Body of pancreas (tissue), 4 donors: ENCODE measurements around the gene TASOR2. TPM values are rescaled to one million over a fixed set of nuclear protein-coding genes. Genes with fewer than 3 reads are reported as not detected.

Experiments
- ATAC-seq: fragments of 150-250 bp; one replicate; pipeline ENCODE4 v1.9.1; 2016
- DNase-seq, 4 donors: peaks; one replicate each; pipeline ENCODE4 v3.0.0-alpha.2; 2019
- H3K27ac ChIP-seq, 4 donors: fragments of 200-600 bp; sonication (generic); 1 replicate in 3 of 4; 2 replicates in 1 of 4; pipeline versions ENCODE4 v1.5.1 to v1.6.1; 2016 to 2019; ENCODE audit warnings: mild to moderate bottlenecking in 1 of 4, mixed read lengths in 1 of 4, moderate library complexity in 1 of 4
- H3K27me3 ChIP-seq, 2 donors: fragments of 200-600 bp; sonication (generic); one replicate each; pipeline ENCODE4 v1.6.0; 2016; ENCODE audit warnings: mild to moderate bottlenecking in 1 of 2
- H3K36me3 ChIP-seq, 2 donors: fragments of 200-600 bp; sonication (generic); replicated peaks in 1 of 2; 2 replicates each; pipeline ENCODE4 v1.5.1; 2016; ENCODE audit warnings: low read depth in 2 of 2; ENCODE audit not compliant: insufficient read depth in 1 of 2
- H3K4me1 ChIP-seq: fragments of 200-600 bp; sonication (generic); one replicate; pipeline ENCODE4 v1.6.0; 2016
- H3K4me3 ChIP-seq, 2 donors: fragments of 200-600 bp; sonication (generic); 1 replicate in 1 of 2; 2 replicates in 1 of 2; pipeline ENCODE4 v1.5.1; 2016 to 2019
- H3K9me3 ChIP-seq, 3 donors: fragments of 200-600 bp; sonication (generic); 1 replicate in 2 of 3; 2 replicates in 1 of 3; pipeline ENCODE4 v1.5.1; 2016
- CTCF ChIP-seq, 7 experiments: fragments of 450-650 bp in 4 of 7; fragments of 200-600 bp in 3 of 7; sonication (generic) in 3 of 7; IDR thresholded peaks; one replicate each; pipeline ENCODE4 v1.5.1; 2016 to 2019; ENCODE audit warnings: antibody characterized with exemption in 7 of 7
- POLR2A ChIP-seq, 3 donors: fragments of 450-650 bp; IDR thresholded peaks; one replicate each; pipeline ENCODE4 v1.6.1; 2016; ENCODE audit warnings: antibody characterized with exemption in 3 of 3, mild to moderate bottlenecking in 2 of 3
- WGBS, 2 donors: methylation state at CpG; one replicate each; pipeline ENCODE4 v1.1.5; 2017; 5-methylcytosine and 5-hydroxymethylcytosine counted together
- intact Hi-C: fragments of 100-400 bp; cut with DNase I; formaldehyde crosslinking; loops from one replicate; pipeline ENCODE4 v1.15.1; 2023
- total RNA-seq, 2 donors: library from RNA; depleted of rRNA; stranded (reverse); fragments of >200 nt; gene quantifications; one replicate each; pipeline ENCODE4 v1.1.0, GENCODE V29; 2016

Gene TASOR2
- total RNA-seq, 2 donors from 2014 or later, result 47.2 to 114 TPM

- intact Hi-C loops, result no loop called here
- ATAC-seq, result no peak
- H3K9me3 ChIP-seq, result no peaks in the 10 kb centered on the region
- H3K4me3 ChIP-seq, result no peak overlapping the region
- 91 to 93% methylated on average over 3 of the region's 3 CpGs for WGBS, 2 donors
- TF ChIP-seq POLR2A (IDR thresholded peaks at IDR 0.05) (no peak), CTCF (IDR thresholded peaks at IDR 0.05) (no peak)
- no peak overlapping the region for H3K27ac ChIP-seq
- H3K4me1 ChIP-seq, result no peaks in the 10 kb centered on the region
- peaks cover 8 to 12% of the 10 kb centered on the region in 2 donors for H3K36me3 ChIP-seq
- DNase-seq, result no peak
- H3K27me3 ChIP-seq, result no peaks in the 10 kb centered on the region
These were observed 46.9 kb downstream of the TASOR2 start for GRCh38 chr10:5731559-5731958.

GRCh38 chr10:5732141-5732540 is 47.5 kb downstream of the TASOR2 start:
- Histone ChIP-seq H3K27me3 (no peaks in the 10 kb centered on the region), H3K4me3 (no peak overlapping the region), H3K36me3 (peaks cover 6 to 12% of the 10 kb centered on the region in 2 donors), H3K9me3 (no peaks in the 10 kb centered on the region), H3K27ac (no peak overlapping the region), H3K4me1 (no peaks in the 10 kb centered on the region)
- DNase-seq, result no peak
- TF ChIP-seq CTCF (IDR thresholded peaks at IDR 0.05) (no peak), POLR2A (IDR thresholded peaks at IDR 0.05) (no peak)
- 46 to 65% methylated on average over 4 of the region's 4 CpGs for WGBS, 2 donors
- intact Hi-C loops, result no loop called here
- ATAC-seq, result no peak

Other genes with a start within 250 kb of the TASOR2 start
- not detected for gene CALML5, start 185.3 kb upstream of the TASOR2 start, total RNA-seq
- not detected for gene CALML3, start 159.9 kb upstream of the TASOR2 start, total RNA-seq
- gene ASB13, start 18.2 kb upstream of the TASOR2 start, total RNA-seq, result 10 to 100 TPM in 1 of 2 donors, 1 to 10 TPM in 1; 7.6 to 15.0 TPM
- 100 to 1,000 TPM; 179 to 185 TPM for gene GDI2, start 128.6 kb downstream of the TASOR2 start, total RNA-seq
- gene ANKRD16, start 205.1 kb downstream of the TASOR2 start, total RNA-seq, result 10 to 100 TPM in 1 of 2 donors, 1 to 10 TPM in 1; 9.9 to 13.0 TPM
- gene FBH1, start 205.4 kb downstream of the TASOR2 start, total RNA-seq, result 10 to 100 TPM; 30.9 to 63.6 TPM